Astrocyte (in vitro differentiated cells and primary cell): ENCODE measurements around the gene NKIRAS1. TPM values are rescaled to one million over a fixed set of nuclear protein-coding genes. Genes with fewer than 3 reads are reported as not detected.

Source experiments
- DNase-seq: peaks from one replicate; pipeline ENCODE4 v3.0.0-alpha.2; 2010; ENCODE audit warnings: low read depth
- FAIRE-seq: peaks from 2 replicates; lab custom pipeline; 2011; peaks lifted over from hg19 to GRCh38; lab: Jason Lieb, UNC
- H2AFZ ChIP-seq: 2 replicates; pipeline ENCODE4 v1.6.0; 2012; ENCODE audit warnings: low read depth, low read length, inconsistent platforms
- H3K27ac ChIP-seq: 2 replicates; pipeline ENCODE4 v1.5.1; 2011; ENCODE audit warnings: low read depth, low read length, inconsistent platforms
- H3K27me3 ChIP-seq: 2 replicates; pipeline ENCODE4 v1.6.0; 2011; ENCODE audit warnings: low read length, inconsistent platforms; ENCODE audit not compliant: insufficient read depth
- H3K36me3 ChIP-seq: 2 replicates; pipeline ENCODE4 v1.5.1; 2011; ENCODE audit warnings: low read length, inconsistent platforms; ENCODE audit not compliant: insufficient read depth
- H3K4me1 ChIP-seq: 2 replicates; pipeline ENCODE4 v1.5.1; 2011; ENCODE audit warnings: low read length, inconsistent platforms; ENCODE audit not compliant: insufficient read depth
- H3K4me2 ChIP-seq: 2 replicates; pipeline ENCODE4 v1.6.0; 2012; ENCODE audit warnings: low read length, inconsistent platforms
- H3K4me3 ChIP-seq: 2 replicates; pipeline ENCODE4 v1.5.1; 2011; ENCODE audit warnings: low read depth, mild to moderate bottlenecking, low read length, inconsistent platforms; ENCODE audit not compliant: insufficient read depth
- H3K79me2 ChIP-seq: 2 replicates; pipeline ENCODE4 v1.6.0; 2012; ENCODE audit warnings: mild to moderate bottlenecking, low read length, inconsistent platforms; ENCODE audit not compliant: insufficient read depth
- H3K9ac ChIP-seq: 2 replicates; pipeline ENCODE4 v1.6.0; 2012; ENCODE audit warnings: mild to moderate bottlenecking, low read length, inconsistent platforms
- H3K9me3 ChIP-seq: 2 replicates; pipeline ENCODE4 v1.5.1; 2012; ENCODE audit warnings: low read depth, mild to moderate bottlenecking, low read length, inconsistent platforms; ENCODE audit not compliant: insufficient read depth
- H4K20me1 ChIP-seq: 2 replicates; pipeline ENCODE4 v1.6.0; 2012; ENCODE audit warnings: low read length, inconsistent platforms; ENCODE audit not compliant: insufficient read depth
- H3K27ac Mint-ChIP-seq: one replicate; pipeline ENCODE4 v1.8.0; 2021; ENCODE audit warnings: mild to moderate bottlenecking, mixed read lengths; ENCODE audit not compliant: unreplicated experiment
- H3K27me3 Mint-ChIP-seq: one replicate; pipeline ENCODE4 v1.8.0; 2021; ENCODE audit warnings: low read depth, mixed read lengths; ENCODE audit not compliant: unreplicated experiment
- H3K36me3 Mint-ChIP-seq: one replicate; pipeline ENCODE4 v1.8.0; 2021; ENCODE audit warnings: low read depth, mixed read lengths; ENCODE audit not compliant: unreplicated experiment
- H3K4me1 Mint-ChIP-seq: one replicate; pipeline ENCODE4 v1.8.0; 2021; ENCODE audit warnings: low read depth, mixed read lengths; ENCODE audit not compliant: unreplicated experiment
- H3K4me3 Mint-ChIP-seq: one replicate; pipeline ENCODE4 v1.8.0; 2021; ENCODE audit warnings: mild to moderate bottlenecking, moderate library complexity, mixed read lengths; ENCODE audit not compliant: unreplicated experiment
- H3K9me3 Mint-ChIP-seq: one replicate; pipeline ENCODE4 v1.8.0; 2021; ENCODE audit warnings: mild to moderate bottlenecking, mixed read lengths; ENCODE audit not compliant: unreplicated experiment
- EZH2 ChIP-seq: IDR thresholded peaks from 2 replicates; pipeline ENCODE4 v1.6.1; 2012; ENCODE audit warnings: mild to moderate bottlenecking, low read length, inconsistent platforms; ENCODE audit not compliant: insufficient read depth
- total RNA-seq: library from RNA; stranded (reverse); gene quantifications from 2 replicates; pipeline ENCODE4 v1.2.1, GENCODE V29; 2021
- TF ChIP-seq, protein P1 (sequence below): IDR thresholded peaks from 2 replicates; pipeline ENCODE4 v1.5.1; 2011; ENCODE audit warnings: low read depth, mild to moderate bottlenecking, inconsistent platforms, low read length, moderate library complexity; ENCODE audit not compliant: insufficient read depth

Gene NKIRAS1
- total RNA-seq, 1 donor from 2014 or later = 11.0 TPM

GRCh38 chr3:23861689-23862088 lies 55.1 kb downstream of the NKIRAS1 start:
- H3K27ac Mint-ChIP-seq = no peak overlapping the region
- peaks cover 2% of the 10 kb centered on the region for H3K9me3 Mint-ChIP-seq
- H3K4me1 Mint-ChIP-seq = peaks cover 46% of the 10 kb centered on the region
- H3K4me3 Mint-ChIP-seq = no peak overlapping the region
- FAIRE-seq = no peak
- no peaks in the 10 kb centered on the region for H3K36me3 ChIP-seq
- no peak overlapping the region for H3K9ac ChIP-seq
- no peaks in the 10 kb centered on the region for H3K9me3 ChIP-seq
- no peak overlapping the region for H2AFZ ChIP-seq
- peaks cover 21% of the 10 kb centered on the region for H3K36me3 Mint-ChIP-seq
- no peak overlapping the region for H3K4me3 ChIP-seq
- H3K27me3 ChIP-seq = no peaks in the 10 kb centered on the region
- peaks cover 69% of the 10 kb centered on the region for H3K79me2 ChIP-seq
- DNase-seq = no peak
- peaks cover 83% of the 10 kb centered on the region for H4K20me1 ChIP-seq
- no peak overlapping the region for H3K4me2 ChIP-seq
- H3K27ac ChIP-seq = no peak overlapping the region
- no peaks in the 10 kb centered on the region for H3K27me3 Mint-ChIP-seq
- no peak for TF ChIP-seq EZH2
- TF ChIP-seq, protein P1, sequence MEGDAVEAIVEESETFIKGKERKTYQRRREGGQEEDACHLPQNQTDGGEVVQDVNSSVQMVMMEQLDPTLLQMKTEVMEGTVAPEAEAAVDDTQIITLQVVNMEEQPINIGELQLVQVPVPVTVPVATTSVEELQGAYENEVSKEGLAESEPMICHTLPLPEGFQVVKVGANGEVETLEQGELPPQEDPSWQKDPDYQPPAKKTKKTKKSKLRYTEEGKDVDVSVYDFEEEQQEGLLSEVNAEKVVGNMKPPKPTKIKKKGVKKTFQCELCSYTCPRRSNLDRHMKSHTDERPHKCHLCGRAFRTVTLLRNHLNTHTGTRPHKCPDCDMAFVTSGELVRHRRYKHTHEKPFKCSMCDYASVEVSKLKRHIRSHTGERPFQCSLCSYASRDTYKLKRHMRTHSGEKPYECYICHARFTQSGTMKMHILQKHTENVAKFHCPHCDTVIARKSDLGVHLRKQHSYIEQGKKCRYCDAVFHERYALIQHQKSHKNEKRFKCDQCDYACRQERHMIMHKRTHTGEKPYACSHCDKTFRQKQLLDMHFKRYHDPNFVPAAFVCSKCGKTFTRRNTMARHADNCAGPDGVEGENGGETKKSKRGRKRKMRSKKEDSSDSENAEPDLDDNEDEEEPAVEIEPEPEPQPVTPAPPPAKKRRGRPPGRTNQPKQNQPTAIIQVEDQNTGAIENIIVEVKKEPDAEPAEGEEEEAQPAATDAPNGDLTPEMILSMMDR = no peak
- peaks cover 23% of the 10 kb centered on the region for H3K4me1 ChIP-seq

DNA sequence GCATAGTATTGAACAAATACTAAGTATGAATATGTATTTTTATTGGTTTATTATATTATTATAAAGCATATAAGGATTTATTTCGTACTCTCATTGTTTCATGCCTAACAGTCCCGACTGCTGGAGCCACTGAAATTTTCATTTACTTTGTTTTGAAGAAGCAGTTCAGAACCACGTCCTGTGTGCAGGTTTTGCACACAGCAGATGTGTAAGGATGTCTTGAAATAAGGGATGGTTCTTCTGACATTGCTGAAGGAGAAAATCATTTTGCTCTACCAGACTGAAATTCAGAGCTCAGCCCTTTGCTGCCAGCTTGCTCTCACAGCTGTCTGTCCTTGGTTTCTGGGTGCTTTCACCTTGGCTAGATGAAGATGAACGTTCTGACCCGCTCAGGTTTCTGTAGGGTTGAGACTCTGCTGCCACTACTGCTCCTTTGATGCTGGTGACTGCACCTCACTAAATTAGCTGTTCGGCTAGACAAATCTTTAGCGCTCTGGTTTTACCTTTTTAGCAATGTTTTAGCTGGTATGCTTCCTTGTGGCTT lies 56.9 kb downstream of the NKIRAS1 start:
- no peak overlapping the region for H3K4me3 ChIP-seq
- no peaks in the 10 kb centered on the region for H3K27me3 Mint-ChIP-seq
- TF ChIP-seq, protein P1 = no peak
- TF ChIP-seq EZH2 = no peak
- H4K20me1 ChIP-seq = peaks cover 72% of the 10 kb centered on the region
- peaks cover 69% of the 10 kb centered on the region for H3K79me2 ChIP-seq
- peaks cover 18% of the 10 kb centered on the region for H3K4me1 ChIP-seq
- peaks cover 33% of the 10 kb centered on the region for H3K4me1 Mint-ChIP-seq
- H3K4me2 ChIP-seq = no peak overlapping the region
- no peaks in the 10 kb centered on the region for H3K27me3 ChIP-seq
- H3K9me3 ChIP-seq = no peaks in the 10 kb centered on the region
- no peak overlapping the region for H2AFZ ChIP-seq
- H3K36me3 Mint-ChIP-seq = peaks cover 22% of the 10 kb centered on the region
- no peak overlapping the region for H3K4me3 Mint-ChIP-seq
- peaks cover 2% of the 10 kb centered on the region for H3K9me3 Mint-ChIP-seq
- no peak for DNase-seq
- no peak for FAIRE-seq
- H3K9ac ChIP-seq = no peak overlapping the region
- H3K36me3 ChIP-seq = no peaks in the 10 kb centered on the region
- H3K27ac Mint-ChIP-seq = no peak overlapping the region
- no peak overlapping the region for H3K27ac ChIP-seq

DNA sequence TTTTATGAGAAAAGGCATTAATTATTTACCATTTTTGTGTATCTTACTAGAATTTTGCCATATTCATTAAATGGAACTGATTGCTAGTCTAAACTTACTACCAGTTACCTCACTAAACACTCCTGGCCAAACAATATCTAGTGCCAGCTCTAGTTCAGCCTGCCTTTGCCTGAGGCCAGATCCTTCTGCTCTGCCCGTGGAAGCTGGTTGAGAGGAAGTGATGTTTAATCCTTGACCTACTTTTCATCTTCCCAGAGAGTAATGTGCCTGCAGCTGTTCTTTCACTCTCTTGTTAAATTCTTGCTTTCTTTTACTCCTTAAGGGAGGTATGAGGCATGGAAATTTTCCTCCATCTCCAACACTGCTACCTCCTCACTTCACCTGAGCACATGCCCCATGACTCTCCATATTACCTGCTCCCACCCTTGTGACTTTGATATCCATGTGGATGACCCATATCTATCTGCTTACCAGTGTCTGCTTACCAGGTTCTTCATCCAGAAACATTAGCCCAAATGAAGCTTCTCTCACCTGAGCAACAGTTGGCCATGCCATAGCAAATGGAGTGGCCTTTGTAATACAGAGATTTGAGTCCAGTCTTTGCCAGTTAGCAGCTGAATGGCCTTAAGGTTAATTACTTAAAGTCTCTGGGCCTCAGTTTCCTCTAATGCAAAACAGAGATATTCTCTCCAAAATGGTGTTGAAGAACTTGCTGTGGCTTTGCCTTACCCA lies 57.6 kb downstream of the NKIRAS1 start:
- no peaks in the 10 kb centered on the region for H3K36me3 ChIP-seq
- H3K4me3 Mint-ChIP-seq = no peak overlapping the region
- H3K27me3 ChIP-seq = no peaks in the 10 kb centered on the region
- peaks cover 70% of the 10 kb centered on the region for H4K20me1 ChIP-seq
- H3K4me1 ChIP-seq = peaks cover 18% of the 10 kb centered on the region
- no peak overlapping the region for H3K27ac ChIP-seq
- H3K4me2 ChIP-seq = no peak overlapping the region
- TF ChIP-seq EZH2 = no peak
- TF ChIP-seq, protein P1 = no peak
- peaks cover 72% of the 10 kb centered on the region for H3K79me2 ChIP-seq
- H3K9me3 Mint-ChIP-seq = peaks cover 2% of the 10 kb centered on the region
- FAIRE-seq = no peak
- no peak overlapping the region for H3K9ac ChIP-seq
- no peak overlapping the region for H2AFZ ChIP-seq
- no peak for DNase-seq
- H3K36me3 Mint-ChIP-seq = peaks cover 20% of the 10 kb centered on the region
- H3K9me3 ChIP-seq = no peaks in the 10 kb centered on the region
- peak overlapping the region; percentile 48 for H3K27ac Mint-ChIP-seq
- H3K4me3 ChIP-seq = no peak overlapping the region
- peaks cover 25% of the 10 kb centered on the region for H3K4me1 Mint-ChIP-seq
- no peaks in the 10 kb centered on the region for H3K27me3 Mint-ChIP-seq
